Measurements from ENCODE around the gene ST6GALNAC4.

- no peak for TF ChIP-seq CTCF (IDR thresholded peaks at IDR 0.05; ENCODE audit: low read depth, low read length, poor library complexity, severe bottlenecking)
- no peak for TF ChIP-seq EZH2phosphoT487 (IDR thresholded peaks at IDR 0.05; ENCODE audit: borderline replicate concordance, low read length)
These were observed 24.0 kb downstream of the ST6GALNAC4 start for GRCh38 chr9:127892831-127893230.

Data from DOHH2 (cell line).